B cell (primary cell): ENCODE data around the gene ANKRD52. TPM values are rescaled to one million over a fixed set of nuclear protein-coding genes. Genes with fewer than 3 reads are reported as not detected.

Experiments
- ATAC-seq: fragments of 200-7000 bp; cut with Tn5 transposase; one replicate; pipeline ENCODE4 v1.10.0; 2021; ENCODE audit warnings: low read depth, mild to moderate bottlenecking, moderate number of reproducible peaks, moderate library complexity
- CTCF ChIA-PET: fragments of 350-600 bp; sonication (Branson Sonifier 250); formaldehyde crosslinking; loops from one replicate; lab custom pipeline; 2021; ENCODE audit warnings: antibody characterized with exemption, inconsistent platforms; lab: Charles Lee
- POLR2A ChIA-PET: fragments of 350-600 bp; sonication (Branson Sonifier 250); formaldehyde crosslinking; loops from one replicate; lab custom pipeline; 2021; ENCODE audit warnings: antibody characterized with exemption; lab: Charles Lee
- DNase-seq: peaks from one replicate; pipeline ENCODE4 v3.0.0; 2013
- H2AFZ ChIP-seq: 2 replicates; pipeline ENCODE4 v1.6.1; 2012; ENCODE audit warnings: mild to moderate bottlenecking, low read depth, low read length; ENCODE audit not compliant: insufficient read depth, poor library complexity, severe bottlenecking
- H3K27ac ChIP-seq, 2 donors: 1 replicate in 1 of 2; 2 replicates in 1 of 2; pipeline ENCODE4 v1.5.1; 2012 to 2013; ENCODE audit warnings: low read length in 2 of 2, mild to moderate bottlenecking in 2 of 2, moderate library complexity in 1 of 2
- H3K27me3 ChIP-seq, 4 experiments: fragments of 200-600 bp in 1 of 4; sonication (generic) in 1 of 4; replicated peaks in 1 of 4; 1 replicate in 2 of 4; 2 replicates in 2 of 4; pipeline versions ENCODE4 v1.6.1 to v1.7.0; 2013 to 2016; ENCODE audit warnings: low read length in 3 of 4, mild to moderate bottlenecking in 2 of 4, mixed read lengths in 1 of 4, moderate library complexity in 1 of 4; ENCODE audit not compliant: insufficient read depth in 4 of 4, control insufficient read depth in 3 of 4; ENCODE audit errors: control extremely low read depth in 1 of 4
- H3K36me3 ChIP-seq, 2 experiments: replicated peaks in 1 of 2; 1 replicate in 1 of 2; 2 replicates in 1 of 2; pipeline versions ENCODE4 v1.6.1 to v1.7.1; 2013; ENCODE audit warnings: low read length in 1 of 2; ENCODE audit not compliant: insufficient read depth in 2 of 2, control insufficient read depth in 1 of 2; ENCODE audit errors: control extremely low read depth in 1 of 2, extremely low read depth in 1 of 2
- H3K4me1 ChIP-seq, 2 donors: fragments of 200-600 bp in 1 of 2; sonication (generic) in 1 of 2; 1 replicate in 1 of 2; 2 replicates in 1 of 2; pipeline versions ENCODE4 v1.5.1 to v1.6.1; 2013 to 2017; ENCODE audit warnings: low read length in 2 of 2; ENCODE audit not compliant: control insufficient read depth in 2 of 2, insufficient read depth in 2 of 2
- H3K4me2 ChIP-seq: replicated peaks from 2 replicates; pipeline ENCODE3; 2012; ENCODE audit warnings: mild to moderate bottlenecking, low read depth, low read length; ENCODE audit not compliant: poor library complexity, severe bottlenecking
- H3K4me3 ChIP-seq, 5 experiments: fragments of 200-600 bp in 1 of 5; sonication (generic) in 1 of 5; 1 replicate in 3 of 5; 2 replicates in 2 of 5; pipeline versions ENCODE4 v1.5.1 to v1.7.0; 2011 to 2016; ENCODE audit warnings: low read length in 4 of 5, mild to moderate bottlenecking in 4 of 5, low read depth in 2 of 5, control low read depth in 1 of 5, moderate library complexity in 1 of 5; ENCODE audit not compliant: insufficient read depth in 1 of 5; ENCODE audit errors: control extremely low read depth in 1 of 5, extremely low read depth in 1 of 5
- H3K79me2 ChIP-seq: fragments of 200-600 bp; sonication (generic); one replicate; pipeline ENCODE4 v1.6.0; 2016; ENCODE audit warnings: low read length; ENCODE audit not compliant: control insufficient read depth, insufficient read depth
- H3K9ac ChIP-seq: fragments of 200-600 bp; sonication (generic); 2 replicates; pipeline ENCODE4 v1.6.1; 2017; ENCODE audit warnings: mild to moderate bottlenecking, low read length, moderate library complexity
- H3K9me3 ChIP-seq, 3 donors: one replicate each; pipeline versions ENCODE4 v1.6.1 to v1.7.1; 2013; ENCODE audit warnings: low read length in 2 of 3; ENCODE audit not compliant: control insufficient read depth in 2 of 3, insufficient read depth in 1 of 3; ENCODE audit errors: control extremely low read depth in 1 of 3
- H4K20me1 ChIP-seq: 2 replicates; pipeline ENCODE4 v1.6.0; 2012; ENCODE audit warnings: mild to moderate bottlenecking, low read length; ENCODE audit not compliant: insufficient read depth, control insufficient read depth, poor library complexity, severe bottlenecking
- H3K27ac Mint-ChIP-seq: one replicate; pipeline ENCODE4 v1.8.0; 2021; ENCODE audit warnings: mixed read lengths
- H3K27me3 Mint-ChIP-seq: one replicate; pipeline ENCODE4 v1.8.0; 2021; ENCODE audit warnings: mixed read lengths
- H3K4me1 Mint-ChIP-seq: one replicate; pipeline ENCODE4 v1.8.0; 2021; ENCODE audit warnings: mixed read lengths
- H3K4me3 Mint-ChIP-seq: one replicate; pipeline ENCODE4 v1.8.0; 2021; ENCODE audit warnings: mixed read lengths
- H3K9me3 Mint-ChIP-seq: one replicate; pipeline ENCODE4 v1.8.0; 2022; ENCODE audit warnings: mixed read lengths; ENCODE audit not compliant: insufficient read depth
- CTCF ChIP-seq: fragments of 200-600 bp; IDR thresholded peaks from one replicate; pipeline ENCODE4 v1.8.0; 2022; ENCODE audit warnings: antibody characterized with exemption, mild to moderate bottlenecking
- EZH2 ChIP-seq: IDR thresholded peaks from 2 replicates; pipeline ENCODE4 v1.6.1; 2012; ENCODE audit warnings: borderline replicate concordance, low read depth, mild to moderate bottlenecking, moderate library complexity, low read length; ENCODE audit not compliant: insufficient read depth, poor library complexity, severe bottlenecking
- WGBS: methylation state at CpG from one replicate; pipeline ENCODE4 v1.1.5; 2013; ENCODE audit warnings: missing lambda C conversion rate; ENCODE audit not compliant: insufficient coverage; 5-methylcytosine and 5-hydroxymethylcytosine counted together
- intact Hi-C: fragments of 100-400 bp; cut with micrococcal nuclease; formaldehyde crosslinking; loops from one replicate; pipeline ENCODE4 v1.10.0; 2022
- polyA plus RNA-seq: library from polyadenylated mRNA; depleted of rRNA; stranded (reverse); fragments of >200 nt; gene quantifications from 2 replicates; pipeline ENCODE4 v1.2.3, GENCODE V29; 2012
- total RNA-seq, 2 donors: library from RNA; stranded (reverse); fragments of 120-200 nt in 1 of 2; gene quantifications; 1 replicate in 1 of 2; 2 replicates in 1 of 2; pipeline versions ENCODE4 v1.2.3 to v1.2.4, GENCODE V29; 2013 to 2022

ANKRD52 gene
- total and polyA plus RNA-seq, 2 donors (not counting 1 experiment from before 2014, with no cell fraction given) = 17.9 to 46.5 TPM

- Histone ChIP-seq H2AFZ (peak overlapping the region; percentile 81), H3K4me1 (peaks cover 10 to 23% of the 10 kb centered on the region in 2 donors), H3K4me2 (peak overlapping the region; percentile 24), H3K27me3 (no peaks in the 10 kb centered on the region), H3K9me3 (no peaks in the 10 kb centered on the region), H3K36me3 (no peaks in the 10 kb centered on the region), H3K4me3 (no peak overlapping the region), H3K27ac (no peak overlapping the region), H3K79me2 (peaks cover 11% of the 10 kb centered on the region), H3K9ac (no peak overlapping the region), H4K20me1 (no peaks in the 10 kb centered on the region)
- no peak for ATAC-seq
- peak; percentile 86 for DNase-seq
- CTCF ChIA-PET = interaction anchor here (0.9 to 6.7 kb wide), 14 partner anchors 8 to 454 kb away, joined by 3 to 247 read pairs (median 10); partner anchors contain the start of genes ANKRD52, ESYT1, NABP2 and RNF41
- POLR2A ChIA-PET = interaction anchor here (0.8 to 1.2 kb wide), 2 partner anchors 15 to 29 kb away, joined by 3 to 6 read pairs; partner anchors contain the start of gene RNF41
- 71% methylated on average over 1 of the region's 1 CpG for WGBS
- Mint-ChIP-seq H3K27me3 (no peaks in the 10 kb centered on the region), H3K27ac (peak overlapping the region; percentile 50), H3K4me1 (peaks cover 34% of the 10 kb centered on the region), H3K9me3 (no peaks in the 10 kb centered on the region), H3K4me3 (peak overlapping the region; percentile 27)
- intact Hi-C loops = loop anchor here (1.0 to 5.0 kb wide), 9 partner anchors 16 to 308 kb away; partner anchors contain the start of genes ANKRD52, CNPY2, COQ10A and NABP2
- no peak for TF ChIP-seq EZH2
- peak; percentile 87 for TF ChIP-seq CTCF
These were observed 65.1 kb downstream of the ANKRD52 start for GRCh38 chr12:56193025-56193578.

DNA sequence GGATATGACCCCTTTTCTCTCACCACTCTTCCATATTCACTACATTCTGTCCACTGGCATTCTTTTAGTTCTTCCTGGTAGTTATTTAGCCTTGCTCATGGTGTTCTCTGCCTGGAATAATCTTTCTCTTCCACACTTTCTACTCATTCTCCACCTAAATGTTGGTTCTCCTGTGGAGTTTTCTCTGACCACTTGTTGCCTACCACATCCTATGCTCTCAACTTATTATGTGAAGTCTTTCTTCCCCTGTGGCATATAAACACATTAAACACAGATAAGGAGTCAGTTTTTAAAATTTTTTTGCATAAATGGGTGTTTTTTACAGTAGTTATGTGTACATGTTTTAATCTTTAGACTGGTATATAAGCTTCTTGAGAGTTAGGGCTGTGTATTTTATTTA is 65.6 kb downstream of the ANKRD52 start:
- Histone ChIP-seq H2AFZ (peak overlapping the region; percentile 4), H3K27ac (no peak overlapping the region), H3K9ac (no peak overlapping the region), H3K79me2 (peaks cover 16% of the 10 kb centered on the region), H3K4me1 (peaks cover 15 to 28% of the 10 kb centered on the region in 2 donors), H3K36me3 (no peaks in the 10 kb centered on the region), H3K4me3 (no peak overlapping the region), H4K20me1 (no peaks in the 10 kb centered on the region), H3K9me3 (no peaks in the 10 kb centered on the region), H3K27me3 (no peaks in the 10 kb centered on the region), H3K4me2 (no peak overlapping the region)
- ChIA-PET POLR2A (interaction anchor here (0.8 to 1.2 kb wide), 2 partner anchors 15 to 29 kb away, joined by 3 to 6 read pairs; partner anchors contain the start of gene RNF41), CTCF (interaction anchor here (0.8 to 6.7 kb wide), 17 partner anchors 9 to 454 kb away, joined by 3 to 247 read pairs (median 6); partner anchors contain the start of genes ANKRD52, ESYT1, NABP2 and RNF41)
- DNase-seq (no peak), ATAC-seq (no peak)
- TF ChIP-seq EZH2 (no peak), CTCF (no peak)
- intact Hi-C loops = loop anchor here (2.0 to 5.0 kb wide), 5 partner anchors 16 to 308 kb away; partner anchors contain the start of genes CNPY2, COQ10A and TIMELESS
- Mint-ChIP-seq H3K4me1 (peaks cover 39% of the 10 kb centered on the region), H3K4me3 (peak overlapping the region; percentile 27), H3K9me3 (no peaks in the 10 kb centered on the region), H3K27ac (no peak overlapping the region), H3K27me3 (no peaks in the 10 kb centered on the region)
